K562 (cell line): ENCODE data around the gene ATAD2B. TPM values are rescaled to one million over a fixed set of nuclear protein-coding genes. Genes with fewer than 3 reads are reported as not detected.

Source experiments
- BRCA1 ChIP-seq, 2 experiments: fragments of 450-650 bp in 1 of 2; sonication (generic) in 1 of 2; formaldehyde crosslinking in 1 of 2; IDR thresholded peaks; 2 replicates each; pipeline versions ENCODE4 v1.5.0 to v1.6.1; 2017 to 2020; ENCODE audit warnings: mild to moderate bottlenecking in 1 of 2, missing genetic modification reagents in 1 of 2
- E2F5 ChIP-seq: sonication (generic); formaldehyde crosslinking; IDR thresholded peaks from 2 replicates; pipeline ENCODE4 v1.8.0; 2022; ENCODE audit warnings: mild to moderate bottlenecking, missing genetic modification reagents
- SIRT6 ChIP-seq: IDR thresholded peaks from one replicate; pipeline ENCODE4 v1.6.1; 2012; ENCODE audit warnings: low read depth, mild to moderate bottlenecking, control low read depth, inconsistent platforms, low read length, moderate library complexity
- WHSC1 ChIP-seq: IDR thresholded peaks from one replicate; pipeline ENCODE4 v1.6.1; 2012; ENCODE audit warnings: low read length, control low read depth, inconsistent platforms
- YY1 ChIP-seq, 3 experiments: IDR thresholded peaks; 2 replicates each; pipeline ENCODE4 v1.6.1; 2011; ENCODE audit warnings: low read length in 2 of 3, mild to moderate bottlenecking in 2 of 3, moderate library complexity in 2 of 3, borderline replicate concordance in 1 of 3, control low read depth in 1 of 3, low read depth in 1 of 3; ENCODE audit not compliant: insufficient read depth in 3 of 3, insufficient replicate concordance in 2 of 3, control insufficient read depth in 1 of 3, insufficient read length in 1 of 3; ENCODE audit errors: extremely low read depth in 1 of 3
- ZC3H4 ChIP-seq: sonication (generic); formaldehyde crosslinking; IDR thresholded peaks from 2 replicates; pipeline ENCODE4 v1.9.0; 2021; ENCODE audit warnings: missing genetic modification reagents, borderline replicate concordance
- ZNF76 ChIP-seq: fragments of 250-450 bp; sonication (Bioruptor Pico); IDR thresholded peaks from 2 replicates; pipeline ENCODE4 v1.4.0; 2020; ENCODE audit warnings: mild to moderate bottlenecking, moderate library complexity, borderline replicate concordance
- polyA plus RNA-seq, 8 experiments: library from polyadenylated mRNA; depleted of rRNA in 4 of 8; stranded (reverse) in 5 of 8; unstranded in 3 of 8; fragments of >200 nt; fragmentation: Nextera tagmentation in 2 of 8; fragmentation: Illumina TruSeq in 1 of 8; extraction: Ambion mirVana in 2 of 8; extraction: Trizol in 1 of 8; gene quantifications; 2 replicates each; pipeline versions ENCODE4 v1.2.1 to v1.2.3, GENCODE V29; 2011 to 2014; ENCODE audit warnings: inconsistent platforms in 1 of 8, missing spikeins in 1 of 8
- total RNA-seq, 7 experiments: library from RNA; depleted of rRNA in 6 of 7; stranded (reverse); fragments of >200 nt in 6 of 7; fragmentation: Illumina TruSeq in 2 of 7; extraction: Trizol in 2 of 7; gene quantifications; 2 replicates each; pipeline versions ENCODE4 v1.2.1 to v1.2.3, GENCODE V29; 2011 to 2021; ENCODE audit warnings: low replicate concordance in 1 of 7
- TF ChIP-seq, protein P1 (sequence below): fragments of 450-650 bp; IDR thresholded peaks from 2 replicates; pipeline ENCODE4 v1.7.0; 2016; ENCODE audit warnings: borderline replicate concordance

The ATAD2B gene
- total and polyA plus RNA-seq, 9 of the 15 experiments (the other 6 are each of a cell fraction or from before 2014, with no cell fraction given): 3.2 to 21.6 (median 11.4) TPM

DNA sequence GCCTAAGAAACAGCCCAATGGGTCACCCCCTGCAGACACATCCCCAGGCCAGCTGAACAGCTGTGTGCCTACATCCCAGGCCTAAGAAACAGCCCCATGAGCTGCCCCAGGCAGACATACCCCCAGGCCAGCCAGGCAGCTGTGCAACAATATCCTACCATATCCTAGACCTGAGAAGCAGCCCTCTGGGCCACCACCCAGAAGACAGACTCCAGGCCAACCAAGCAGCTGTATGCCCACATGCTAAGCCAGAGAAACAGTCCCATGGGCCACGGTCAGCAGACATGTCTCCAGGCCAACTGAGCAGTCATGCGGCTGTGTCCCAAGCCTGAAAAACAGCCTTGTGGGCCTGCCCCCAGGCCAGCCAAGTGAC, 205.5 kb downstream of the ATAD2B start (continued):
- TF ChIP-seq ZC3H4 (CRISPR knock-in tag): no peak
- TF ChIP-seq E2F5 (CRISPR knock-in tag): no peak
- TF ChIP-seq YY1 (IDR thresholded peaks at IDR 0.05; ENCODE audit: borderline replicate concordance in 1 of 3, control insufficient read depth in 1 of 3, extremely low read depth in 1 of 3, insufficient read depth in 3 of 3, insufficient read length in 1 of 3, insufficient replicate concordance in 2 of 3, low read depth in 1 of 3, low read length in 2 of 3): no peak
- no peak for TF ChIP-seq WHSC1
- TF ChIP-seq, protein P1, sequence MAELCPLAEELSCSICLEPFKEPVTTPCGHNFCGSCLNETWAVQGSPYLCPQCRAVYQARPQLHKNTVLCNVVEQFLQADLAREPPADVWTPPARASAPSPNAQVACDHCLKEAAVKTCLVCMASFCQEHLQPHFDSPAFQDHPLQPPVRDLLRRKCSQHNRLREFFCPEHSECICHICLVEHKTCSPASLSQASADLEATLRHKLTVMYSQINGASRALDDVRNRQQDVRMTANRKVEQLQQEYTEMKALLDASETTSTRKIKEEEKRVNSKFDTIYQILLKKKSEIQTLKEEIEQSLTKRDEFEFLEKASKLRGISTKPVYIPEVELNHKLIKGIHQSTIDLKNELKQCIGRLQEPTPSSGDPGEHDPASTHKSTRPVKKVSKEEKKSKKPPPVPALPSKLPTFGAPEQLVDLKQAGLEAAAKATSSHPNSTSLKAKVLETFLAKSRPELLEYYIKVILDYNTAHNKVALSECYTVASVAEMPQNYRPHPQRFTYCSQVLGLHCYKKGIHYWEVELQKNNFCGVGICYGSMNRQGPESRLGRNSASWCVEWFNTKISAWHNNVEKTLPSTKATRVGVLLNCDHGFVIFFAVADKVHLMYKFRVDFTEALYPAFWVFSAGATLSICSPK: no peak
- TF ChIP-seq BRCA1 (IDR thresholded peaks at IDR 0.05): no peak
- no peak for TF ChIP-seq BRCA1 (CRISPR knock-in tag; IDR thresholded peaks at IDR 0.05)
- TF ChIP-seq SIRT6: no peak
- TF ChIP-seq ZNF76: no peak
